Right kidney (tissue), 1 donor: Measurements from ENCODE around the gene PRDM5.

Source experiments
- DNase-seq: peaks from one replicate; pipeline ENCODE4 v3.0.0-alpha.2; 2016

The PRDM5 gene

GRCh38 chr4:120915336-120915735 is 7.2 kb downstream of the PRDM5 start:
- DNase-seq, result no peak

- no peak for DNase-seq
These were observed 19.1 kb downstream of the PRDM5 start for GRCh38 chr4:120903419-120903818.

GRCh38 chr4:120902925-120903324 is 19.6 kb downstream of the PRDM5 start:
- no peak for DNase-seq

- no peak for DNase-seq
These were observed 20.8 kb downstream of the PRDM5 start for GRCh38 chr4:120901731-120902130.

GRCh38 chr4:120897981-120898719 is 24.4 kb downstream of the PRDM5 start:
- DNase-seq, result no peak

- no peak for DNase-seq
These were observed 27.0 kb downstream of the PRDM5 start for GRCh38 chr4:120895554-120895953.

- no peak for DNase-seq
These were observed 29.2 kb downstream of the PRDM5 start for GRCh38 chr4:120893314-120893713.

- no peak for DNase-seq
These were observed 36.3 kb downstream of the PRDM5 start for GRCh38 chr4:120886191-120886590.

- DNase-seq, result no peak
These were observed 40.7 kb downstream of the PRDM5 start for GRCh38 chr4:120881846-120882245.

GRCh38 chr4:120881351-120881750 is 41.2 kb downstream of the PRDM5 start:
- no peak for DNase-seq

GRCh38 chr4:120877021-120877420 is 45.5 kb downstream of the PRDM5 start:
- DNase-seq, result no peak

GRCh38 chr4:120874792-120875774 is 47.4 kb downstream of the PRDM5 start:
- DNase-seq, result no peak

- DNase-seq, result no peak
These were observed 49.0 kb downstream of the PRDM5 start for GRCh38 chr4:120873554-120873953.

- no peak for DNase-seq
These were observed 51.4 kb downstream of the PRDM5 start for GRCh38 chr4:120871173-120871572.

- no peak for DNase-seq
These were observed 52.2 kb downstream of the PRDM5 start for GRCh38 chr4:120870279-120870673.

- no peak for DNase-seq
These were observed 52.8 kb downstream of the PRDM5 start for GRCh38 chr4:120869613-120870278.

GRCh38 chr4:120867506-120867905 is 55.0 kb downstream of the PRDM5 start:
- DNase-seq, result no peak

GRCh38 chr4:120865985-120866384 is 56.5 kb downstream of the PRDM5 start:
- DNase-seq, result no peak

GRCh38 chr4:120864969-120865368 is 57.6 kb downstream of the PRDM5 start:
- DNase-seq, result no peak

- DNase-seq, result no peak
These were observed 60.1 kb downstream of the PRDM5 start for GRCh38 chr4:120862432-120862831.

GRCh38 chr4:120861852-120862251 is 60.7 kb downstream of the PRDM5 start:
- DNase-seq, result no peak

- no peak for DNase-seq
These were observed 63.8 kb downstream of the PRDM5 start for GRCh38 chr4:120858776-120859175.

GRCh38 chr4:120857312-120857711 is 65.2 kb downstream of the PRDM5 start:
- DNase-seq, result no peak
